ENCODE measurements around the gene PDE4C.
A peak's percentile ranks its signal among the peaks of the same experiment; 100 is the strongest.

PDE4C gene

DNA sequence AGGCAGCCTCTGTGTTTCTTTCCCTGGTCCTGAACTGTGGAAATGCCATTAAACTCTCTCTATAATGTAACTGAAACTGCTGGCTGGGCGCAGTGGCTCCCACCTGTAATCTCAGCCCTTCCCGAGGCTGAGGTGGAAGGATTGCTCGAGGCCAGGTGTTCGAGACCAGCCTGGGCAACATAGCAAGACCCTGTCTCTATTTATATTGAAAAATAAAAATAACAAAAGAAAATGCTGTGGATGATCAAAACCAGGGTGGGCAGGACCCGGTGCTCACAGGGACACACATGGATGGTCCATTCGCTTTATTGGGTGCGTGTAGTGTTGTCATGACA is 29.8 kb downstream of the PDE4C start:
- no peak for DNase-seq

DNA sequence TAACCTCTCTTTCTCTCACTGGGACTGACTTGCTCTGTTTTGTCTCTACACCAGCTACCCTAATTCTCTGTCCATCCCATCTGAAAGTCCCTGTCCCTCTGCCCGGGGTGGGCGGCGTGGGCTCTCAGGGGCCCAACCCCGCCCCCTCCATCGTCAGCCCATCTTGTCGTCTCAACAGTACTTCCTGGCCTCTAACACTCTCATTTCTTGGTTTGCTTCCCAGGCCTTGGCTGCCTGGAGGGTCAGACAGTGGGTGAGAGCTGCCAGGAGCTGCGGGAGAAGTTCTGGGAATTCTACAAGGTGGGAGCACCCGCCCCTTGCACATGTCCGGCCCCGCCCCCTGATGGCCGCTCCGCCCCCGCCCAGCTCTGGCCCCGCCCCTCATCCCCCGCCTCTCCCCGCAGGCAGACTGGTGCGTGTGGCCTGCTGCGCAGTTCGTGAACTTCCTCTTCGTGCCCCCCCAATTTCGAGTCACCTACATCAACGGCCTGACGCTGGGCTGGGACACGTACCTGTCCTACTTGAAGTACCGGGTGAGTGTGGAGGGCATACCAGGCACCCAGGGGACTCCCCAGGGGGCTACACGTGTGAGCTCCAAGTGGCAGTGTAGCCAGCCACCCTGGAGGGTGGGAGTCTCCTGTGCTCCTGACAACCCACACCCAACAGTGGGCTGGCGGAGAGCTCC is 31.5 kb downstream of the PDE4C start:
- DNase-seq = no peak

GRCh38 chr19:18194181-18194530 is 32.1 kb downstream of the PDE4C start:
- no peak for DNase-seq

GRCh38 chr19:18193388-18194180 is 32.7 kb downstream of the PDE4C start:
- no peak for DNase-seq

GRCh38 chr19:18192673-18193387 is 33.4 kb downstream of the PDE4C start, which contains the start of gene MPV17L2:
MPV17L2 (plus strand) TSS chr19:18193218; CDS start chr19:18193282, 64 bp downstream.
- DNase-seq = peak; percentile 99

- DNase-seq = no peak
Observed at GRCh38 chr19:18191640-18192062, 34.6 kb downstream of the PDE4C start.

DNA sequence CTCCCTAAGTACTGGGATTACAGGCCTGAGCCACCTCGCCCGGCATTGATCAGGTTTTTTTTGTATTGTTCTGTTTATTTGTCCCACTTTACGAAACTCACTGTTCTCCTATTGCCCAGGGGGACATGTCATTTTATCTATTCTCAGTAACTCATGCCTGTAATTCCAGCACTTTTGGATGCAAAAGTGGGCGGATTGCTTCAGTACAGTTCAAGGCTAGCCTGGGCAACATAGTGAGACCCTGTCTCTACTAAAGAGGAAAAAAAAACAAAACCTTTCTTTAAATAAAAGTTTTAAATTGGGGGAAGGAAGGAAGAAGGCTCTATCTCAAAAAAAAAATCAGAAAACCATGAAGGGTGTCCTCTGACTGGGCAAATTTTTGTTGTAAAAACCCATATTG is 36.0 kb downstream of the PDE4C start:
- DNase-seq = no peak

GRCh38 chr19:18185538-18185937 is 40.7 kb downstream of the PDE4C start:
- no peak for DNase-seq

DNA sequence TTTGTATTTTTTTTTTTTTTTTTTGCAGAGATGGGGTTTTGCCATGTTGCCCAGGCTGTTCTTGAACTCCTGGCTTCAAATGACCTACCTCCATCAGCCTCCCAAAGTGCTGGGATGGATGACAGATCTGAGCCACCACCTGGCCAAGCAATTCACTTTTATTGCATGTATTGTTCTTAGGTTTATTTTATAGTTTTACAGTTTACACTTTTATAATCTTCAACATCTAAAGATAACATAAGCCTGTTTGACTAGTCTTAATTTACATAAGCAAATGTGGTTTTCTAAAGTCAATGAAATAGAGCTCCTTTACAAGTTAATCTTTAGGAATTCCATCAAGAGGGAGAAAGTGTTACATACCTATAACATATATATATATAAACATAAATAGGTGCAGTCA is 42.7 kb downstream of the PDE4C start:
- DNase-seq = no peak

DNA sequence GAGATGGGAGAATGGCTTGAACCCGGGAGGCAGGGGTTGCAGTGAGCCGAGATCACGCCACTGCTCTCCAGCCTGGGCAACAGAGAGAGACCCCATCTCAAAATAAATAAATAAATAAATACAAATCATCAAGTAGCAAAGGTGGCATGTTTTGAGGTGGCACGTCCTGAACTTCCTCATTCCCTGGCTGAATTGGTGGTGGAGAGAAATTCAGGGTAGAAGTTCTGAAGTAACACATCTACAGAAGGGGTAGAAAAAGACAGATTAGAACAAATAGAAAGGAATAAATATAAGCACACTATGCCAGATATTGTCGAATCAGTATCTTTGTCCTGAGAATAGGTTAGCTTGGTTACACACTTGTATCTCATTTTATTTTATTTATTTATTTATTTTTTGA is 46.3 kb downstream of the PDE4C start:
- no peak for DNase-seq

GRCh38 chr19:18176367-18177310 is 49.6 kb downstream of the PDE4C start:
- no peak for DNase-seq

GRCh38 chr19:18174983-18175382 is 51.3 kb downstream of the PDE4C start:
- no peak for DNase-seq

Data from NCI-H1436 (cell line).